HG02588 (cell line): ENCODE data around the gene ZNF335.
"Not testable (repeated sequence)": the region's sequence is repeated elsewhere in the genome, so short reads cannot be mapped to it uniquely, and the experiment has no call there.

Experiments used
- ATAC-seq: cut with Tn5 transposase; IDR thresholded peaks from one replicate; pipeline ENCODE4 v1.9.1; 2021; ENCODE audit warnings: mild to moderate bottlenecking, moderate library complexity; ENCODE audit not compliant: unreplicated experiment

The ZNF335 gene

DNA sequence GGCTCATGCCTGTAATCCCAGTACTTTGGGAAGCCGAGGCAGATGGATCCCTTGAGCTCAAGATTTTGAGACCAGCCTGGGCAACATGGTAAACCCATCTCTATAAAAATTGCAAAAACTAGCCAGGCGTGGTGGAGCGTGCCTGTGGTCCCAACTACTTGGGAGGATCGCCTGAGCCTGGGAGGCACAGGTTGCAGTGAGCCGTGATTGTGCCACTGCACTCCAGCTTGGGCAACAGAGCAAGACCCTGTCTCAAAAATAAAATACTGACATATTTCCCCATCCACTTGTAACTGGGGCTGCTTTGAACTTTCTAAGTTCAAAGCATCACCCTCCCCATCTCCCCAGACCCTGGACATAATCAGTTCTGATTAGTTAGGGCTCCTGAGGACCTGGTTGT, 29.5 kb upstream of the ZNF335 start:
- no peak for ATAC-seq

DNA sequence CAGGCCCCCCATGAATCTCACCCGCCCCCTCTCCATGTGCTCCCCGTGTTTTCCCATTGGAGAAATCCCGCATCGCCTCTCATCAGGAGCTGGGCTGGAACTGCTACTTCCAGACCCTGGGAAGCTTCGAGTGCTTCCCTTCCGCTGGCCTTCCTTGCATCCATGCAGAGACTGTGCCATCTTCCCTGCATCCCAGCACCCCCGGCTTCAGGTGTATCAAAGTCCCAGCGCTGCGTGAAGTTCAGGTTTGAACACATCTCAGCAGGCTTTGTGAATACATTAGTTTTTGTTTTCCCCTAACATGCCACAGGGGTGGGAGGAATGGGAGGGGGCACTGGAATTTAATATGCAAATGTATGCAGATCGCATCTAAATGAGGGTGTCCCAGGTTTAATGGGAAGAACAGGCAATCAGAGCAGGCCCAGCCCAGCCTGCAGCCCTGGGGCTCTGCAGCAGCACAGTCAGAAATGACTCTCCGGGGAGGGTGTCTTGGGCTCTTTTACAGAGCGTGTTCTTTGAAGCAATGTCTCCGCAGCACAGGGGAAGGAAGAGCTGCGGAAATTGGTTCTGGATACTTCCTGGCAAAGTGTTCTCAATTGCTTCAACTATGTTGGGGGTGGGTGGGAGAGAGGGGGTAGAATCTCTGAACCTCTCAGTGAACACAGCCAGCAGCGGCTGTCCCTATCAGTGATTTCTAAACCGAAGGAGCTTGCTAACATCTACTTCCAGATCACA, 28.4 kb upstream of the ZNF335 start:
- no peak for ATAC-seq

DNA sequence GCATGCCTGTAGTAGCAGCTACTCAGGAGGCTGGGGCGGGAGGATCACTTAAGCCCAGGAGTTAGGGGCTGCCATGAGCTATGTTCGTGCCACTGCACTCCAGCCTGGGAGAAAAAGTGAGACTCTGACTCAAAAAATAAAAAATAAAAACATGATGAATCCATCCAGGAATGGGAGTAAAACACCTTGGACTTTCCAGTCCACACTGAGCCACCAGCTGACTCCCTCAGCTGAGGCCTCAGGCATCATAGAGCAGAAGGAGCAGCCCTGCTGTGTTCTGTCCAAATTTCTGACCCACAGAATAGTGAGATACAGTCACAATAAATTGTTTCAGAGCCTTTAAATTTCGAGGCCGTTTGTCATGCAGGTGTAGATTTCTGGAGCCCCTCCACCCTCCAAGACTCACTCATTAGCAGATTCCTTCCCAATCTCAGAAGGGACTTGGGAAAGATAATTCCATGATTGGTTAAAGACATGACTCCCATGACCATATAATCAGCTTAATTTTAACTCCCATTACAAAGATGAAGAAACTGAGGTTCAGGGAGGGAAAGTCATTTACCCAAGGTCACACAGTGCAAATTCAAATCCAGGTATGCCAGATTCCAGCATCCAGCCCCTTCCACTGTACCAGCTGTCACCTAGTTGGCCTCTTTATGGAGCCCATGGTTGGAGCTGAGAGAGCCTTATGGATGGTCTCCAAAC, 27.7 kb upstream of the ZNF335 start:
- no peak for ATAC-seq

DNA sequence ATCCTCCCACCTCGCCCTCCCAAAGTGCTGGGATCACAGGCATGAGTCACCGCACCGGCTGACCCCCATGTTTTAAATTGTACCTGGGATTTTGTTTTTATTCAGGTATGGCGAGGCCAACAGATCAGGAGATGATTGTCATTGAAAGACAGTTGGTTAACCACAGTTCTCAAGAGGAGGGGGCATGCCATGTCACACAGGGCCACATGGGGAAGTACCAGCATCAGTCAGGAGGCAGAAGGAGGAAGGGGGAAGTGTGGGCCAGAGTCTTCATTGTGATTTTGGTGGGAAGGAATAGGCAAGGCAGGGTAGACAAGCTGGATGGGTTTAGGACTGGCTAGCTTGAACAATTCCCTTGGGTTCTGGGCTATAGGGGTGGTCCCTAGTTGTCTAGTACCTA, 26.8 kb upstream of the ZNF335 start:
- no peak for ATAC-seq

DNA sequence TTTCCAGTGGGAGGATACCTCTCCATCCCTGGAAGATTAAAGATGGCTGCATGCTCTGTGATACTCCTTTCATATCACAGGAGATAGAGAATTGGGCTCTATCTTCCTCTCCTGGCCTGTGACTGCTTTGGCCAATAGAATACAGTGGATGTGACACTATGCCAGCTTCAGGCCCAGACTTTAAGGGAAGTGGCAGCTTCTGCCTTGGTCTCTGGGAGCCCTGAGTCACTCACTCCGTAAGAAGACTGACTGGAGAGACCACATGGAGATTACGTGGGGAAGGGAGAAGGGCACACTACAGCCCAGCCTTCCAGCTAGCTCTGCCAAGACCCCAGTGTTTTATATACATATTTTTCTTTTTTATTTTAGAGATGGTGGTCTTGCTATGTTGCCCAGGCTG, 26.3 kb upstream of the ZNF335 start:
- ATAC-seq, result no peak

DNA sequence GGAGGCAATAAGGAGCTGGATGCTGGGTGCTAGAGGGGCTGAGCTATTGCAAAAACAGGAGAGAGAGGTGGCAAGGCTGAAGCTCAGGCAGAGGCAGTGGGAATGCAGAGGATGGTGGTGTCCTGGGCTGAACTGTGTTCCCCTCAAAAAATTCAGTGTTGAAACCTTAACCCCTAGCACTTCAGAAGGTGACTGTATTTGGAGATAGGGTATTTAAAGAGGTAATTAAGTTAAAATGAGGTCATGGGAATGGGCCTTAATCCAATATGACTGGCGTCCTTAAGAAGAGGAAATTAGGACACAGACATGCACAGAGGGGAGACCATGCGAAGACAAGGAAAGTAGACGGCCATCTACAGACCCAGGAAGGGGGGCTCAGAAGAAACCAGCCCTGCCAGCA, 25.2 kb upstream of the ZNF335 start:
- no peak for ATAC-seq

DNA sequence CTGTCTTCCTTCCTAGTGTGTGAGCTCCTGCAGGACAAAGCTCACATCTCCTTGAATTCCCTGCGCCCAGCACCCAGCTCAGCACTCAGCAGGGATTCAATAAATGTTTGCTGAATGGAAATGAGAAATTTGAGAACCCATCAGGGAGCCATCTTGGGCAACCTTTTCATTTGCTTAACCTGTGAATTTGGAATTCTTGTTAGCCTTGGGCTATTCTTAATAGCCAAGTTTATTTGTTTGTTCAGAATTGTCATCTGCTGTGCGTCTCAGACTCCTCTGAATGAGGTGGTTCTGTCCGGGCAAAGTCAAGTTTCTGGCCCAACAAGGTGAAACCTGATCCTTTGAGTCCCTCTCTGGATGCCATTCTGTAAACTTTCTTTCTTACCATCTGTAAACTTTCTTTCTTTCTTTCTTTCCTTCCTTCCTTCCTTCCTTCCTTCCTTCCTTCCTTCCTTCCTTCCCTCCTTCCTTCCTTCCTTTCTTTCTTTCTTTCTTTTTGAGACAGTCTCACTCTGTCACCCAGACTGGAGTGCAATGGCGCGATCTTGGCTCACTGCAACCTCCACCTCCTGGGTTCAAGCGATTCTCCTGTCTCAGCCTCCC, 23.6 kb upstream of the ZNF335 start:
- not testable (repeated sequence) for ATAC-seq

DNA sequence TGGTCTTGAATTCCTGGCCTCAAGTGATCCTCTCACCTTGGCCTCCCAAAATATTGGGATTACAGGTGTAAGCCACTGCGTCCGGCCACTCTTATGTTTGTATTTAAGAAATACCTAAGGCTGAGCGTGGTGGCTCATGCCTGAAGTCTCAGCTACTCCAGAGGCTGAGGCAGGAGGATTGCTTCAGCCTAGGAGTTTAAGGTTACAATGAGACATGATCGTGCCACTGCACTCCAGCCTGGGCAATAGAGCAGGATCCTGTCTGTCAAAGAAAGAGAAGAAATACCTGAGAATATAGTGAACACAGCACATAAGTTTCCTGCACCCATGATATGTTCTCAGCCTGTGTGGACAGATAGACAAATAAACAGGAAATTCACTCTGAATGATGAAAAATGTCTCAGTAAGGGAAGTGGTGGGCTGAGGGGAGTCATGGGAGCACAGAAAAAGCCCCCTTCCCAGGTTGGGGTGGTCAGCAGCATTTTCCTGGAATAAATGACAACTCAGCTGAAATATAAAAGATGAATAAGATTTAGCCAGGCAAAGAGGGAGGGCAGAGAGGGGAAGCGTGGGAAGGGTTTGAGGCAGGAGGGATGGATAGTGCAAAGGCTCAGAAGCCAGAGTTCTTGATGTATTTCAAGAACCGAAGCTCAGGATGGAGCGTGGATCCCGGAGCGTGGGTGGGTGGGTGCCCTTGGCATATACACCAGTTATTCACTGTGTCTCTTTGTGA, 22.9 kb upstream of the ZNF335 start:
- no peak for ATAC-seq

DNA sequence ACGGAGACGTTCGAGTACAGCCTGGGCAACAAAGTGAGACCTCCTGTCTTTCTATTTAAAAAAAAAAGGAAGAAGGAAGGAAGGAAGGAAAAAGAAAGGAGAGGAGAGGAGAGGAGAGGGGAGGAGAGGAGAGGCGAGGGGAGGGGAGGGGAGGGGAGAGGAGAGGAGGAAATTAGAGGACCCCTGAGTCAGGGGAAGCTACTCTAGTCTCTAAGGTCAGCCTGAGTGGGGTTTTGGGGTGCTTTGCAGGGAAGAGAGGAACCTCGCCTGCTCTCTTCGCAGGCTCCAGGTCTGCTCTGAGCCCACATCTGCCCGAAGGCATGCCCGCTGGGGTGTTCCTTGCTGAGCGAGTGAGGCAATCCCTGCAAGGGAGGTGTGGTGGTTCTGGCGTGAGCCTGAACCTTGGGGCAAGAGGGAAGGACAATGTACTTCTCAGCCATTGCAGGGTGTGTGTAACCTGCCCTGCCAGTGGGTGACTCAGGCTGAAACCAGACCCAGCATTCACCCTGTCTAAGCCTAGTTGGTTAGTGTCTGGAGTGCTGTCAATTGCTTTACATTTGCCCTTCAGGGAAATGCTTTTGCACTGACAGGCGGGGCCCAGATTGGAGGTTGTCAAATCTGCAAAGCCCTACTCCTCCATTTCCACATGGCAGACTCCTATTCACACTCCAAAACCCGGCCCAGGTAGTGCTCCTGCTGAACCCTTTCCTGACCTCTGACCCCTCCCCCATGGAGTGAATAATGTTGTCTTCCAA, 21.4 kb upstream of the ZNF335 start:
- ATAC-seq, result no peak

DNA sequence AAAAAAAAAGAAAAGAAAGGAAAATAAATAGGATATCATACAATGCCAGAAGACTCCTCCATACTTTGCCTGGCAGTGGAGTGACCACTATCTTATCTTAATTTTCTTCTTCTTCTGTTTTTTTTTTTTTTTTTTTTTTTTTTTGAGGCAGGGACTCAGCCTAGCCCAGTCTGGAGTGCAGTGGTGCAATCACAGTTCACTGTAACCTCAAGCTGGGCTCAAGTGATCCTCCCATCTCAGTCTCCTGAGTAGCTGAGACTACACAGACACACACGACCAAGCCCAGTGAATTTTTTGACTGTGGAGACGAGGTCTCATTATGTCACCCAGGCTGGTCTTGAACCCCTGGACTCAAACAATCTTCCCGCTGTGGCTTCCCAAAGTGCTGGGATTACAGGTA, 19.6 kb upstream of the ZNF335 start:
- ATAC-seq, result no peak

DNA sequence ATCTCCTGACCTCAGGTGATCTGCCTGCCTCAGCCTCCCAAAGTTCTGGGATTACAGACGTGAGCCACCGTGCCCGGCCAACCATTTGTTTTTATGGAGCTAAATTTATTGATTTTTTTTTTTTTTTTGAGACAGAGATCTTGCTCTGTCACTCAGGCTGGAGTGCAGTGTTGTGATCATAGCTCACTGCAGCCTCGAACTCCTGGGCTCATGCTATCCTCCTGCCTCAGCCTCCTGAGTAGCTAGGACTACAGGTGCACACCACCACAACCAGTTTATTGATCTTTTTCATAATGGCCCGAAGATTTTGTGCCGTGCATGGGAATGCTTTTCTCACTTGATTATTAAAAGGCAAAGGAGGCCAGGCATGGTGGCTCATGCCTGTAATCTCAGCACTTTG, 16.8 kb upstream of the ZNF335 start:
- not testable (repeated sequence) for ATAC-seq

DNA sequence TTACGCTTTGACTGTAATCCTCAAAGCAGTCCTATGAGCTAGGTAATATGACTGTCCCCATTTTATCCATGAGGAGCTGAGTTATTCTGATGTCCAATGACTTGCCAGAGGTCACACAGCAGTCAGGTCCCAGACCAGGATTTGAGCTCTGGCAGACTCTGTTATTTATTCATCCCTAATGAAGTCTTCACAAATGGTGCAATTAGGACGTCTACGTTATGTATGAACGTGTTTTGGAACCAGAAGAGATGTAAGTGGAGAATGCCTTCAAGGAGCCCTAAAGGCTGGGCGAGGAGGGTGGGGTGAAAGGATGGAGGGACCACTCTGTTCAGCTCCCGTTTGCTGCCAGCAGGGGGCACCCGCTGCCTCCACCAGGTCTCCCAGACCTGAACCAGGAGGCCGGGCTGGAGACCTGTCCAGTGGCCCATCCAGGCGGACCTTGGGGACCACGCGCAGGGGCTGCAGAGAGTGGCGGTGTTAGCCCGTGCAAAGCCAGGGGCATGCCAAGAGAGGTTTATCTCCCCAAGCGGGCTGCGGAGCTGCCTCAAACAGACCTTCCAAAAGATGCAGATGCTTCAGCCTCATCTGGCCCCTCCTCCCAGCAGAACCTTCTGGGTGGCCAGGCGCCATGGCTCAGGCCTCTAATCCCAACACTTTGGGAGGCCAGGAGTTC, 15.2 kb upstream of the ZNF335 start:
- ATAC-seq, result no peak

DNA sequence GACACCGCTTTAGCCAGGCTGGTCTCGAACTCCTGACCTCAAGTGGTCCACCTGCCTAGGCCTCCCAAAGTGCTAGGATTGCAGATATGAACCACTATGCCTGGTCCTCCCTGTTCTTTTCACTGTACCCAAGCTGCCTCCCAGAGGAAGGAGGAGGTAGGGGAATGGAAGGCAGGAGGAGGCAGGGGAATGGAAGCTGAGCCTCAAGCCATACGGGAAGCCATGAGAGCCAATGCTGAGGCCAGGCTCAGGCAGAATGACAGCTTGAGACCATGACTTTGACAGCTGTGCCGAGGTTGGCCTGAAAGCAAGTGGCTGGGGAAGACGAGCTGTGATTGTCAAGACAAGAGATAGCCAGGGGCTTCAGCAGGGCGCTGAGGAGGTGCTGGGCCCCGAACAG, 13.6 kb upstream of the ZNF335 start:
- ATAC-seq, result no peak

DNA sequence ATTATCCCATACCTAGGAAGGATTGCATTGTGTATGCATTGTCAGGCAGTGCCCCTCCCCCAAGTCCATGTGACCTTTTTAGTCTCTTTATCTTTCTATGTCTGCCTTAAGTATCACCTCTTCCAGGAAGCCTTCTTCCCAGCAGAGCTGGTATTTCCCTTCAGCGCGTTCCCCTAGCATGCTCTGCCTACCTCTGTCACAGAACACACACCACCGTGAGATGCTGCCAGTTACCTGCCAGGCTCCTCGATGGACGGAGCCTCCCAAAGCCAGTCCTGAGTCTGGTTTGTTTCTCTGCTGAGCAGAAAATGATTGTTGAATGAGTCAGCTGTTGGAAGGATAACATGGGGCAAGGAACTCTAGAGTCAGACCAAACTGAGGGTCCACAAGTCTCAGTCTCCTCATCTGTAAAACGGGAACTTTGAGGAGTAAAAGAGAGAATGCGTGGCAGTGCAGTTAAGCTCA, 11.3 kb upstream of the ZNF335 start:
- no peak for ATAC-seq

DNA sequence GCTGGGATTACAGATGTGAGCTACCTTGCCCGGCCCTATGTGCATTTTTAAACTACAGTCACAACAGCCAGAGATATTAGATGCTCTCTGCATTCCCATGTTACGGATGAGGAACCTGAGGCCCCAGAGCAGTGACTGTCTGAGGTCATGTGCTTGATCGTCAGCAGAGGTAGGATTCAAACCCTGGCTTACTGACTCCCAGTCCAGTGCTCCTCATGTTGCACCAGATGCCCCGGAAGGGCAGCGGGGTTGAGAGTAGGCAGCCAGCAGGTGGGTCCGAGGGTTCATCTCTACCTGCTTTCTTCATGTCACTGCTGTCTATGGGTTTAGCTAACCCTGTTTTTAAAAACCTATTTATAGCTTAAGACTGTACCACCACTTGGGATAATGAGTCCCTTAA, 9.3 kb upstream of the ZNF335 start:
- ATAC-seq, result no peak

DNA sequence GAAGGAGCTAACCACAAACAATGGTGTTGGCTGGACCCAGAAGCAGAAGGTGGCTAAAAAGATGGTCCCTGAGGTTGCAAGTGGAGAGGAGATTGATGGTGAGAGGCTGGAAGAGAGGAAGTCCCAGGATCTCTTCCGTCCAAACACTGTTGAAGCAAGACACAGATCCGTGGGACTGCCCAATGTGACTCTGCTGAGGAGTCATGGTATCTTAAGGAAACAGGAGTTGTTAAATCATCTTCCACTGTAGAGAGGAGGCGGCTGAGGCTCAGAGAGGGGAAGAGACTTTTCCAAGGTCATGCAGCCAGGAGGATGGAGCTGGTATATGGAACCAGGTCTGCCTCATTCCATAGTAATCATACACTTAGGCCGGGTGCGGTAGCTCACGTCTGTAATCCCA, 4.1 kb upstream of the ZNF335 start:
- ATAC-seq, result no peak

DNA sequence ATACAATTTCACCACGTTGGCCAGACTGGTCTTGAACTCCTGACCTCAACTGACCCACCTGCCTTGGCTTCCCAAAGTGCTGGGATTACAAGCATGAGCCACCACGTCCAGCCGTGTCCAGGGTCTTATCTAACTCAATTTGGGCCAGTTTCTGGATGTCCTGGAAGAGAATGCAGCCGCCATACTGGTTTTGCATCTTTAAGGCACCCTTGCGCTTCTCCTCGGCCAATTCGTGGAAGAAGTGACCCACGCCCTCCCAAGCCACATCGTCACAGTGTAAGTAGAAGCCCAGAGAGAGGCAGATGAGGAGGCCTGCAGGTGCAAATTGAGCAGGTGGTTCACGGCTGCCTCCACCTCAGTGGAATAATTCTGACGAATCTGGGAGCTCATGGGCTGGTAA, 3.7 kb upstream of the ZNF335 start:
- no peak for ATAC-seq

DNA sequence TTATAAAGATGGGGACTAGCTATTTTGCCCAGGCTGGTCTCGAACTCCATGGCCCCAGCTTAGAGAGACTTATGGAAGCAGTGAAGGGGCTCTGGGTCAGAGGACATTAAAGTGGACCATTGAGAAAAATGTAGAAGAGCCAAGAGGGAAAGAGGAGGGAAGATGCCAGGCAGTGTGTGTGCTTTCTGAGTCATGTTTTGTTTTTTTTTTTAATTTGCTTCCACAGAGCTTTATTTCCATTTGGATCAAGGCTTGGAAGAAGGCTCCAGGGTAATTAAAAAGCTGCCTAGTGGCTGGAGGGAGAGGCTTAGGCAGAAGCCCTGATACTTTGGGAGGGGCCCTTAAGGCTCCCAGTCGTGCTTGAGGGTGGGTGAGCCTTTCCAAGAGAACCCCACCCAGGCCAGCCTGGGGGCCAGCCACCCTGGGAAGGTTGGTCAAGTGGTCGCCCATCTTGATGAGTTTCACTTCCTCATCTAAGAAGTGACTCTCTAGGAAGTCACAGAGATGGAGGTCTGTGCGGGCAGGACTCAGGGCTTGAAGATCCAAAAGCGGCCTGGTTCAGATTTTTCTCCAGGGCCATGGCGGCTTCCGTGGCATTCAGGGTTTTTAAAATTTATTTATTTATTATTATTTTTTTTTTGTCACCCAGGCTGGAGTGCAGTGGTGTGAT, 3.0 kb upstream of the ZNF335 start:
- ATAC-seq, result no peak

DNA sequence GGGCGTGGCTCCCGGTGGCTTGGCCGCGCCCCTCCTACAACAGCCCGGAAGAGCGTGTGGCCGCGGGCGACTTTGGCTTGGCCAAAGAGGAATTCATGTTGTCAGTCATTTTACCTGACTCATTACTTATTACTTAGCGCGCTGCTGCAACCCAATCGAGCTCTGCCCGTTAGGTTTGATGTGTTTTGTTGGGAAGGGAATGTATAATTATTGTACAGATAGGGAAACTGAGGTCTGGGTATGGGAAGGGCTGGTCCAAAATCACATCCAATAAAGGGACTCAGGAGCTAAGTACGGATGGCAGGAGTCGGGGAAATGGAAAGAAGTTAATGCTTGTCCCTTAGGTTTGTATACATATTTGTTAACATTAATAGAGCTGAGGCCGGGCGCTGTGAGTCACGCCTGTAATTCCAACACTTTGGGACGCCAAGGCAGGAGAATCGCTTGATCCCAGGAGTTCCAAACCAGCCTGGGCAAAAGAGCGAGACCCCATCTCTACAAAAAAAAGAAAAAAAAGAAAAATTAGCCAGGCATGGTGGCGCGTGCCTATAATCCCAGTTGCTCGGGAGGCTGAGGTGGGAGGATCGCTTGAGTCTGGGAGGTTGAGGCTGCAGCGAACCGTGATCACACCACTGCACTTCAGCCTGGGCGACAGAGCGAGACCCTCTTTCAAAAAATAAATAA, 639 bp upstream of the ZNF335 start:
- no peak for ATAC-seq
